Testis (tissue), 2 donors: ENCODE results near the gene SOWAHB.

Experiments used
- CTCF ChIP-seq, 3 experiments: fragments of 450-650 bp in 2 of 3; fragments of 200-600 bp in 1 of 3; sonication (generic) in 1 of 3; IDR thresholded peaks; one replicate each; pipeline ENCODE4 v1.5.1; 2016 to 2019; ENCODE audit warnings: antibody characterized with exemption in 3 of 3, mild to moderate bottlenecking in 2 of 3, moderate library complexity in 1 of 3
- POLR2A ChIP-seq: fragments of 450-650 bp; IDR thresholded peaks from one replicate; pipeline ENCODE4 v1.6.1; 2017; ENCODE audit warnings: antibody characterized with exemption, mild to moderate bottlenecking, moderate library complexity

GRCh38 chr4:76930685-76931084 is 32.7 kb upstream of the SOWAHB start:
- TF ChIP-seq POLR2A (no peak), CTCF (IDR thresholded peaks at IDR 0.05) (no peak)
